C4-2B (cell line): ENCODE data around the gene OR2C3.
"Not testable (repeated sequence)": the region's sequence is repeated elsewhere in the genome, so short reads cannot be mapped to it uniquely, and the experiment has no call there.

Experiments used
- H3K27ac ChIP-seq: fragments of 450-650 bp; 2 replicates; pipeline ENCODE4 v1.5.1; 2017
- CTCF ChIP-seq: fragments of 450-650 bp; conservative IDR thresholded peaks from 2 replicates; pipeline ENCODE4 v1.5.1; 2017; ENCODE audit warnings: mild to moderate bottlenecking
- ZFX ChIP-seq: fragments of 450-650 bp; IDR thresholded peaks from 2 replicates; pipeline ENCODE4 v1.6.1; 2017

OR2C3 gene

GRCh38 chr1:247539215-247539614, 3.0 kb upstream of the OR2C3 start:
- no peak for TF ChIP-seq CTCF
- no peak for TF ChIP-seq ZFX

GRCh38 chr1:247538561-247538960, 2.3 kb upstream of the OR2C3 start:
- no peak overlapping the region for H3K27ac ChIP-seq
- TF ChIP-seq ZFX (no peak), CTCF (no peak)

More at GRCh38 chr1:247539215-247539614, 3.0 kb upstream of the OR2C3 start:
- H3K27ac ChIP-seq, result no peak overlapping the region

- H3K27ac ChIP-seq, result no peak overlapping the region
- TF ChIP-seq ZFX (no peak), CTCF (no peak)
Measured at GRCh38 chr1:247535402-247535801, 838 bp downstream of the OR2C3 start.

GRCh38 chr1:247531937-247532336, 4.3 kb downstream of the OR2C3 start:
- H3K27ac ChIP-seq, result no peak overlapping the region
- TF ChIP-seq CTCF, result peak; percentile 29
- no peak for TF ChIP-seq ZFX

- no peak overlapping the region for H3K27ac ChIP-seq
- TF ChIP-seq ZFX (no peak), CTCF (no peak)
Measured at GRCh38 chr1:247530785-247531184, 5.5 kb downstream of the OR2C3 start.

GRCh38 chr1:247529771-247530355, 6.4 kb downstream of the OR2C3 start:
- TF ChIP-seq ZFX (no peak), CTCF (no peak)
- H3K27ac ChIP-seq, result no peak overlapping the region

- no peak overlapping the region for H3K27ac ChIP-seq
- TF ChIP-seq ZFX (no peak), CTCF (no peak)
Measured at GRCh38 chr1:247528812-247529474, 7.3 kb downstream of the OR2C3 start.

- H3K27ac ChIP-seq, result not testable (repeated sequence)
Measured at GRCh38 chr1:247521886-247522285, 14.4 kb downstream of the OR2C3 start.
